Measurements from ENCODE around the gene CTIF.
"Not testable (repeated sequence)": the region's sequence is repeated elsewhere in the genome, so short reads cannot be mapped to it uniquely, and the experiment has no call there.

Gene CTIF

DNA sequence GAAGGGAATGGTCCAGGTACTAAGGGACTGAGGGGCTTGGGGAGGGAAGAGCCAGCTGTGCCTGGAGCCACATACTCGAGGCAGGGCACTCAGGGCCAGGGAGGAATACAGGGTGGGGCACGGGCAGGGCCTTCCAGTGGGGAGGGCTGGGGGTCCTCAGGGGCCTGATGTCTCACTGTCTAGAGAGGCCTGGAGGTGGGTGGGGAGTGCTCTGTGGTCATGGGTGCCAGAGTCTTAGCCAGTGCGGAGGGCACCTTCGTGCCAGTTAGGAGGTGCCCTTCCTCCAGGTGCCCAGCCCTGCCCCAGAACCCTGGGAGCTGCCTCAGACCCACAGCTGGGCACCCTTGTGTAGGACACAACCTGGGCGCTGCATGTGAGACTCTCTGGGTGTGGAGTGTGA, 330.8 kb downstream of the CTIF start:
- TF ChIP-seq, protein P1, sequence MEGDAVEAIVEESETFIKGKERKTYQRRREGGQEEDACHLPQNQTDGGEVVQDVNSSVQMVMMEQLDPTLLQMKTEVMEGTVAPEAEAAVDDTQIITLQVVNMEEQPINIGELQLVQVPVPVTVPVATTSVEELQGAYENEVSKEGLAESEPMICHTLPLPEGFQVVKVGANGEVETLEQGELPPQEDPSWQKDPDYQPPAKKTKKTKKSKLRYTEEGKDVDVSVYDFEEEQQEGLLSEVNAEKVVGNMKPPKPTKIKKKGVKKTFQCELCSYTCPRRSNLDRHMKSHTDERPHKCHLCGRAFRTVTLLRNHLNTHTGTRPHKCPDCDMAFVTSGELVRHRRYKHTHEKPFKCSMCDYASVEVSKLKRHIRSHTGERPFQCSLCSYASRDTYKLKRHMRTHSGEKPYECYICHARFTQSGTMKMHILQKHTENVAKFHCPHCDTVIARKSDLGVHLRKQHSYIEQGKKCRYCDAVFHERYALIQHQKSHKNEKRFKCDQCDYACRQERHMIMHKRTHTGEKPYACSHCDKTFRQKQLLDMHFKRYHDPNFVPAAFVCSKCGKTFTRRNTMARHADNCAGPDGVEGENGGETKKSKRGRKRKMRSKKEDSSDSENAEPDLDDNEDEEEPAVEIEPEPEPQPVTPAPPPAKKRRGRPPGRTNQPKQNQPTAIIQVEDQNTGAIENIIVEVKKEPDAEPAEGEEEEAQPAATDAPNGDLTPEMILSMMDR (IDR thresholded peaks at IDR 0.05; ENCODE audit: extremely low read depth, missing control alignments): no peak
- DNase-seq (ENCODE audit: low spot score): no peak

DNA sequence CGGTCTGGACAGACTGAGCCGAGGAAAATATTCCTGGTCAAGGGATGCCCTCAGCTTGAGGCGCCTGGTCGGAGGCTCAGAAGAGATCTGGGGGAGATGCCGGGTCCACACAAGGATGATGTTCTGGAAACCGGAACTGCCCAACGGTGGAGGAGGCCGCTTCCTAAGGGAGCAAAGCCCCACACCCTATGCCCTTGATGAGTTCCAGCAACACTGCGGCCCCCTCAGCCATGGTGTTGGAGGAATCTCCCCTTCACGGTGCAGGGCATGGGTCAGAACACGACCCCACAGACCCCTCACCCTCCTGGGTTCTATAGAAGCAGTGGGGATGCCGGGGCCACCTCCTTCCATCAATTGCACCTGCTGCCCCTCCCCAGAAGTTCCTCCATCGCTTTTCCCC, 332.1 kb downstream of the CTIF start:
- DNase-seq (ENCODE audit: low spot score): not testable (repeated sequence)

DNA sequence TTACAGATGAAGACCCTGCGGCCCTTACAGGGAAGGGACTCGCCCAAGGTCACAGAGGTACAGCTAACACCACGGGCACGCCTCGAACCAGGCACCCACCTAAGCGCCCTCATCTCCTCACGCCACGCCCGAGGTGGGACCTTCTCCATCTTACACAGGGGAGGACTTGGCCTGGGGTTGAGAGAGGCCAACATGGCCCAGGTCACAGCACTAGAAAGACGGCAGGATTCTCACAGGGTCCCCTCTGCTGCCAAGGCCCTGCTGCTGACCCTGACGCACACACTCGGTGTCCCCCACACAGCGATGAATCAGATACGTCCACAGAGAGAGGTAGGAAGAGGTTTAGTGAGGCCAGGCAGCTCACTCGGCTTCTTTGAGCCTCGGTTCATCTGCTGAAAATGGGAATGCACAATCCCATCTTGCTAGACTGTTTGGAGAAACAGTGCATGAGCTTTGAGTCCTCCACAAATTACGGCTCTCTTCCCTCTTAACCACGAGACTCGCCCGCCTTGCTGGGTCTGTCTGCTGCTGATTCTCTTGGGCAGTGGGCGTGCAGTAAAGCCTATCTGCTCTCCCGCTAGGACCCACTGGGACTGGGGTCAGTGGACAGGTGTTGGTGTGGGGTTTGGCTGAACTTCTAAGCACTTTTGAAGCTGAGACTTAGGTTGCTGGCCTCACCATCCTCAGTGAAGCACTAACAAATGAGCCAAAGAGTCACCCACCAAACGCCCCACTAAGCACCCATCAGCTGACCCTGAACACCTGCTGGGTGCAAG, 332.7 kb downstream of the CTIF start:
- TF ChIP-seq, protein P1 (IDR thresholded peaks at IDR 0.05; ENCODE audit: extremely low read depth, missing control alignments): no peak
- DNase-seq (ENCODE audit: low spot score): no peak

DNA sequence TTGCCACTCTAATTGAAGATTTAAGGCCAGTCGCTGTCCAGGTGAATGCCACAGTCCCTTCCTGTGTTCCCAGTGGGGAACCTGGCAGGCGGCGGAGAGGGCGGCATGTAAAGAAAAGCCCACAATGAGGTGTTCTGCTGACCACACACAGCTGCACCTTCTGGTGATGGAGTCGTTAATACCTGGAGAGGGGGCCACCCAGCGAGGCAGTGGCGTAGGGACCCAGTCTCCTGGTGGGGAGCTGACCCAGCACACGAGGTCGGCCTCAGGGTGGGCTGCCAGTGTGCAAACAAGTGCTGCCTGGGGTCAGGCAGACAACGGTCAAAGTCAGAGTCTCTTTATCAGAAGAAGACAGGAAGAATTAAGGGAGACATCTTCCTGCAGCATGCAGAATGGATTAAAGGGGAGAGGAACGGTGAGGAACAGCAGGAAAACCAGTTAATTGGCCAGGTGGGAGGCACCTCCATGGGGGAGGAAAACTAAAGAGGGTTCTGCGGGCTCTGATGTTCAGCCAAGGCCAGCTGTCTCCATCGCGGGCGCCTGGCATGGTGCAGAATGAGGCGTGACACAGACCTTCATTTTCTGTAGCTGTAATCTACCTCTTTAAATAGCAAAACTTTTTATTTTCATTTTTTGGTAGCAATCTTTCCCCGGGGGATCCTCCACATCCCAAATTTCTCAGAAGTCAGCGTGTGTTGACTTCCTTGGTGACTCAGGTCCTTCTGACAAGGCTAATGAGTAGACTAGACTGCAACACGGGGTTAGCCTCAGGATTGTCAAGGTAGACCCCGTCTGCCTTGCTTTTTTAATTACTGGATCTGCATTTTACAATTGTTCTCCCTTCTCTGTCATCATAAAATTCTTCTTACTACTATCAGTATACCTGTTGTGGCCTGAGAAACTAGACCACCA, 333.7 kb downstream of the CTIF start:
- DNase-seq (ENCODE audit: low spot score): no peak
- TF ChIP-seq, protein P1 (IDR thresholded peaks at IDR 0.05; ENCODE audit: extremely low read depth, missing control alignments): no peak

DNA sequence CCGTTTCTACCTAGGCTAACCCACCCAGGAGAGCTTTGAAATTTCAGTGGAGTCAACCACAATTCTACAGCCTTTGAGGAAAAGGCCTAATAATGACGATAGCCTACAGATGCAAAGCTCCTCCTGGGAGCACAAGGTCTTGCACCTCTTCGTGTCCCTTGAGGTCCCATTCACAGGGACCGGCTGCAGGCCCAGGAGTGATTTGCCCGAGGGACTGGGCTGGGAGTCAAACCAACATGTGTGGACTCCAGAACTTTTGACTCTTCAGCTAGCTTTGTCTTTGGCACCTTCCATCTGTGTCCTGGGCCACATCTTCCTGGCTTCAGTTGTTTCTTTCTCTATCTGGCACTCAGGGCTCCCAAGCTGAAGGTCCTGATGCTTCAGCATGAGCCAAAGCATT, 335.4 kb downstream of the CTIF start:
- TF ChIP-seq, protein P1 (IDR thresholded peaks at IDR 0.05; ENCODE audit: extremely low read depth, missing control alignments): no peak
- no peak for DNase-seq (ENCODE audit: low spot score)

DNA sequence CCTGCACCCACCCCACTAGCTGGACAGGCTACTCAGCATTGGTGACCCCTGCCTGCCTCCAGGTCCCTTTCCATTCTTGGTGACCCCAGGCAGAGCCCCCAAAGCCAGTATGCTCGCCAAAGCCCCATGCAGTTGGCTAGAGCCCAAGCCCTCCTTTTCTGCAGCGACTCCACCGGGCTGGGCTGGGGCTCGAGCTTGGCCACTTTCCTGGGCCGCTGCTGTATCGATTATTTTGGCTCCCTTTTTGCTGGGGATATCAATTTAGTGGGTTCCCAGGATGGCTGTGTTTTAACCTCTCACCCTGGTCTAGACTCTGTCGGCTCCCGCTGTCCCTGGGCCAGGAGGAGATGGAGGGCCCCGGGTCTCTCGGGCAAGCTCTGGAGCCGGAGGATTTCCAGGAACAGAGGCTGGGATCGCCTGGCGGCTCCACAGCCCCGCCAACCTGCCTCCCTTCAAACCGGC, 335.9 kb downstream of the CTIF start:
- DNase-seq (ENCODE audit: low spot score): no peak
- TF ChIP-seq, protein P1 (IDR thresholded peaks at IDR 0.05; ENCODE audit: extremely low read depth, missing control alignments): no peak

DNA sequence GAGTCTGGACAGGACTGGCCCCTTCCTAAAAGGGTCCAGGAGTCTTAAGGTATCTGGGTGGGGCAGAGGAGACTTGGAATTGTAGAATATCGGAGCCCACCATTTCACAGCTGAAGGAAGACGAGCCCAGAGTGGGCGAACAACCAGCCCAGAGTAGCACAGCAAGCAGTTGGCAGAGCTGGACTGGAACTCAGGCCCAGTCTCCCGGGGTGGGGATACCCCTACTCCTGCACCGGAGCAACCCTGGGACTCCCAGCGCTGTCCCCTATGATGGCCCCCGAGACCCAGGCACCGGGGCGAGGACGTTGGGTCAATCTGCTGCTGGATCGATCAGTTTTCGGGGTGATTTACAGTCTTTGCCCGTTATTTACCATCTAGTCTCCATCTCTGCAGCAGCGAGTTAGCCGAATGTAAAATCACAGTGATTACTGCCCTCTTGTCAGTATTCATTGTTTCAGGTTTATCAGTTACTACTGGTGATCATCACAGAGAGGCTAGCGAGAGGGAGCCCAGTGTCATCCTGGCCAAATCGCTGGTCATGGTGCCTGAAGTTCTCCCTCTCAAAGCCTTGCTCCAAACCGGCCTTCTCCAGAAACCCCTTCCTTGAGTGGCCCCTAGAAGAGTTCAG, 336.6 kb downstream of the CTIF start:
- TF ChIP-seq, protein P1 (IDR thresholded peaks at IDR 0.05; ENCODE audit: extremely low read depth, missing control alignments): no peak
- no peak for DNase-seq (ENCODE audit: low spot score)
